Erythroblast (primary cell): Measurements from ENCODE around the gene ANO9.
"Not testable (repeated sequence)": the region's sequence is repeated elsewhere in the genome, so short reads cannot be mapped to it uniquely, and the experiment has no call there.

Experiments used
- GATA1 ChIP-seq: IDR thresholded peaks from 2 replicates; pipeline ENCODE4 v1.6.1; 2011; ENCODE audit warnings: low read depth, mild to moderate bottlenecking, control low read depth, low read length, moderate library complexity
- POLR2A ChIP-seq: IDR thresholded peaks from 2 replicates; pipeline ENCODE4 v1.6.1; 2011; ENCODE audit warnings: mild to moderate bottlenecking, low read length

DNA sequence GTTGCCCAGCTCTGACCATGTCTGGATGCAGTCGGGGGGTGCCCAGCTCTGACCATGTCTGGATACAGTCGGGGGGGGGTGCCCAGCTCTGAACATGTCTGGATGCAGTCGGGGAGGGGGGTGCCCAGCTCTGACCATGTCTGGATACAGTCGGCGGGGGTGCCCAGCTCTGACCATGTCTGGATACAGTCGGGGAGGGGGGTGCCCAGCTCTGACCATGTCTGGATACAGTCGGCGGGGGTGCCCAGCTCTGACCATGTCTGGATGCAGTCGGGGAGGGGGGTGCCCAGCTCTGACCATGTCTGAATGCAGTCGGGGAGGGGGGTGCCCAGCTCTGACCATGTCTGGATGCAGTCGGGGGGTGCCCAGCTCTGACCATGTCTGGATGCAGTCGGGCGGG is 31.1 kb downstream of the ANO9 start:
- TF ChIP-seq POLR2A, GATA1: not testable (repeated sequence)
